Gastrocnemius medialis (tissue), 4 donors: ENCODE data around the gene NUDT12.

Source experiments
- POLR2A ChIP-seq, 2 donors: fragments of 450-650 bp; IDR thresholded peaks; one replicate each; pipeline ENCODE4 v1.6.1; 2017; ENCODE audit warnings: antibody characterized with exemption in 2 of 2, mild to moderate bottlenecking in 2 of 2, moderate library complexity in 2 of 2
- TF ChIP-seq, protein P1 (sequence below), 5 experiments: fragments of 450-650 bp in 3 of 5; fragments of 200-600 bp in 2 of 5; sonication (generic) in 2 of 5; IDR thresholded peaks in 4 of 5; conservative IDR thresholded peaks in 1 of 5; 1 replicate in 4 of 5; 2 replicates in 1 of 5; pipeline ENCODE4 v1.5.1; 2016 to 2019; ENCODE audit warnings: antibody characterized with exemption in 5 of 5, mild to moderate bottlenecking in 3 of 5, moderate library complexity in 3 of 5

DNA sequence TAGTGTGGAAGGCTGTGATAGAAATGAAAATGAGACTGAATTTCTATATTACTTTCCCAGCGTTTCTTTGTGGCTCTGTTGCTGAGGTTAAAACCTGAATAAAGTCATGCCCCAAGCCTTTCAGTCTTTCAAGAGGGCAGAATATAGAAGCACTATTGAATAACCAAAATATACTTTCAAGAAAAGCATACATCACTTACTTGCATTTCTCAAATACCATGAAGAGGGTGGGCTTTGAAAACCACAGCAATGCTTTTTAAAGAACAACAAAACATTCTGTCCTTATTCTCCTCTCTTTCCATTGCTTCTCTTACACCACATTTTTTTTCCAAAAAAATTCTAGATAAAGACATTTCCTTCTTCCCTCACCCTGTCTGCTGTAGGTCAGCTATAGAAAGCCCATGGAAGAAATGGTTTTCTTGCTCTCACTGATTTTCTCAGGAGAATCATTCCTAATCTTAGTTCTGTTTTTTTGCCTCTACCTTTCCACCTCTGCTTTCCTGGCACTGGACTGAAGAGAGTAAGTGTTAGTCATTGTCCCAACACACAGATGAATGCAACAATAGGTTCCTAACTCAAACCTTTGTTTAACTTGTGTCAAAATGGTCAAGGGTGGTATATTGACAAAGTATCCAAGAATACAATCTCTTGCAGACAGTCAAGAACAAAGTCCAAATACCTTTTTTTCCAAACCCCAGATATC, 51.6 kb downstream of the NUDT12 start:
- TF ChIP-seq, protein P1, sequence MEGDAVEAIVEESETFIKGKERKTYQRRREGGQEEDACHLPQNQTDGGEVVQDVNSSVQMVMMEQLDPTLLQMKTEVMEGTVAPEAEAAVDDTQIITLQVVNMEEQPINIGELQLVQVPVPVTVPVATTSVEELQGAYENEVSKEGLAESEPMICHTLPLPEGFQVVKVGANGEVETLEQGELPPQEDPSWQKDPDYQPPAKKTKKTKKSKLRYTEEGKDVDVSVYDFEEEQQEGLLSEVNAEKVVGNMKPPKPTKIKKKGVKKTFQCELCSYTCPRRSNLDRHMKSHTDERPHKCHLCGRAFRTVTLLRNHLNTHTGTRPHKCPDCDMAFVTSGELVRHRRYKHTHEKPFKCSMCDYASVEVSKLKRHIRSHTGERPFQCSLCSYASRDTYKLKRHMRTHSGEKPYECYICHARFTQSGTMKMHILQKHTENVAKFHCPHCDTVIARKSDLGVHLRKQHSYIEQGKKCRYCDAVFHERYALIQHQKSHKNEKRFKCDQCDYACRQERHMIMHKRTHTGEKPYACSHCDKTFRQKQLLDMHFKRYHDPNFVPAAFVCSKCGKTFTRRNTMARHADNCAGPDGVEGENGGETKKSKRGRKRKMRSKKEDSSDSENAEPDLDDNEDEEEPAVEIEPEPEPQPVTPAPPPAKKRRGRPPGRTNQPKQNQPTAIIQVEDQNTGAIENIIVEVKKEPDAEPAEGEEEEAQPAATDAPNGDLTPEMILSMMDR (IDR thresholded peaks at IDR 0.05 in 4 of 5, conservative IDR thresholded peaks at IDR 0.05 in 1 of 5), result no peak
- no peak for TF ChIP-seq POLR2A (IDR thresholded peaks at IDR 0.05)
